Stimulated activated CD4-positive, alpha-beta T cell treated with anti-CD3 and anti-CD28 coated beads, Interleukin-4, amount 100 ng/mL, for 48 hours (primary cell): ENCODE measurements around the gene ZNF679.
"Not testable (repeated sequence)": the region's sequence is repeated elsewhere in the genome, so short reads cannot be mapped to it uniquely, and the experiment has no call there.

Experiments used
- DNase-seq, 2 donors: peaks; one replicate each; pipeline ENCODE4 v3.0.0-alpha.2; 2020; ENCODE audit warnings: low read depth in 2 of 2

Gene ZNF679

DNA sequence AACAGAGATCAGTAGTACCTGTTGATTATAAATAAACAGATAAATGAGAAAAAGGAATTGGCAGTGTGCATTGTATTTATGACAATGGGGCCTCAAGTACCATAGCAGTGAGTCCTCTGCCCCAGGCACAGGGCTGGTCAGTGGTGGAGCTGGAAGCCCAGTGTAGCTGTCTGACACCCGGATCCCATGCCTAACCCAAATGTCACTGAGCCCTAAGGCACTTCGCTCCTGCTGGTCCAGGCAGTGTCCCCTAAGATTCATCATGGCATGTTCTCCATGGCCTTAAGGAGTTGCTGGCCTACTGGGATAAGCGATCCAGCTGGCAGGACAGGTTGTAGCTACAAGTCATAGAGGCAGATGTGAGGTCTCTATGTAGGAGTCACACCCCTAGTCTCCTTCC lies 82.2 kb downstream of the ZNF679 start:
- no peak for DNase-seq

DNA sequence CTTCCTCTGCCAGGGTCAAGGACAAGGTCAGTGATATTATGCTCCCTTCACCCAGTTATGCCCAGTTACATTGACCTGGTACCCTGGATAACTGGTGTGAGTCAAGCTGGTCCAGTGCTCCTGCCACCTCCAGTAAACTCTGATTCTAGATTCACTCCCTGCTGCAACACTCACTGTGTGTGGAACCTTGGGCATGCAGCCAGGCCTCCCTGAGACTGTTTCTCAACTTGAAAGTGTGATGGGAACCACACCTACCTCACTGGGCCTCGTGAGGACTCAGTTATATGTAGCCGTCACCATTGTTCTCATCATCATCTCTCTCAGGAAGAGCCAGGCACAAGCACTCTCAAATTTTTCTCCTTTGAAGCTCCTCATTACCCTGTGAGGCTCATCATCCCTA lies 84.6 kb downstream of the ZNF679 start:
- no peak for DNase-seq

DNA sequence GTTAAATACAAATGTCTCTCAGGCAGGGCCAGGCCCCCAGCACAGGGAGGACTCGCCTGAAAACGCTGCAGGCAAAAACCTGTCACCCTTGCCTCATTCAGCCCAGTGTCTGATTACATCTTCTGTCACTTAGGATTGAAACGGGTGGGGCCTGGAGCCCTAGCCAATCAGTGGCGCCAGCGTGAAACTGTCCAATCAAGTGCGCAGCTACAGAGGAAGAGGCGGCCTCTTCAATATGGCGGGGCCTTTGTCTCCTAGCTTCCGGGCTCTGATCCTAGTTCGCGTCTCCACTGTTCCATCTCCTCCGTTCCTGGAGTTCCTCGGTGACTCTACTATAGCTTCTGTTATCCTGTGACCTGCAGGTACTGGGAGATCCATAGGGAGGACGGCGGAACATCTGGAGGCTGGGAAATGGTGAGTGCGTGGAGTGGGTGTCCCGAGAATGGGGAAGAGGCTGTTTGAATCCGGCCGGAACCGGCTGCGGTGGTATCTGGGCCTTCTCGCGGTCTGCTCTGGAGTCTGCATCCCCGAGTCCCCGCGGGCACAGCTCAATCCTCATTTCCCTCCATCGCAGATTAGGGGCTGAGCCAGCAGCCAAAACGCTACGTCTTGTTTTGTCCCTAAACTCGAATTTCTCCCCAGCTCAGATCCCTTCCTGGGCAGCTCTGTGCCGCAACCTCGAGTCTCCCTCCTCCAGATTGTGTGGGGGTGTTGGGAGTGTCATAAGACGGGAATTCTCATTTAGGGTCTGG lies 85.6 kb downstream of the ZNF679 start, which contains the start of gene ZNF736:
Gene ZNF736, plus strand, starts transcription at position 222 of the 752 bp plus-strand sequence. Its CDS starts 190 bp downstream, at position 412.
- peak; percentile 68 to 80 for DNase-seq

DNA sequence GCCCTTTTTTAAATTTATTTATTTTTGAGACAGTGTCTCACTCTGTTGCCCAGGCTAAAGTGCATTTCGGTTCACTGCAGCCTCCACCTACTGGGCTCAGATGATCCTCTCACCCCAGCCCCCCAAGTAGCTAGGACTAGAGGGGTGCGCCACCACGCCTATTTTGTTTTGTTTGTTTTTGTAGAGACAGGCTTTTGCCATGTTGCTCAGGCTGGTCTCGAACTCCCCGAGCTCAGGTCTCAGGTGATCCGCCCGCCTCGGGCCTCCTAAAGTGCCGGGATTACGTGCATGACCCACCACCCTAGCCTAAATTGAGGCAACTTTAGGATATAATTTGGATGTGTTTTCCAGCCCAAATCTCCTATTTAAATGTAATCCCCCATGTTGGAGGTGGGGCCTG lies 86.3 kb downstream of the ZNF679 start:
- DNase-seq, result no peak

DNA sequence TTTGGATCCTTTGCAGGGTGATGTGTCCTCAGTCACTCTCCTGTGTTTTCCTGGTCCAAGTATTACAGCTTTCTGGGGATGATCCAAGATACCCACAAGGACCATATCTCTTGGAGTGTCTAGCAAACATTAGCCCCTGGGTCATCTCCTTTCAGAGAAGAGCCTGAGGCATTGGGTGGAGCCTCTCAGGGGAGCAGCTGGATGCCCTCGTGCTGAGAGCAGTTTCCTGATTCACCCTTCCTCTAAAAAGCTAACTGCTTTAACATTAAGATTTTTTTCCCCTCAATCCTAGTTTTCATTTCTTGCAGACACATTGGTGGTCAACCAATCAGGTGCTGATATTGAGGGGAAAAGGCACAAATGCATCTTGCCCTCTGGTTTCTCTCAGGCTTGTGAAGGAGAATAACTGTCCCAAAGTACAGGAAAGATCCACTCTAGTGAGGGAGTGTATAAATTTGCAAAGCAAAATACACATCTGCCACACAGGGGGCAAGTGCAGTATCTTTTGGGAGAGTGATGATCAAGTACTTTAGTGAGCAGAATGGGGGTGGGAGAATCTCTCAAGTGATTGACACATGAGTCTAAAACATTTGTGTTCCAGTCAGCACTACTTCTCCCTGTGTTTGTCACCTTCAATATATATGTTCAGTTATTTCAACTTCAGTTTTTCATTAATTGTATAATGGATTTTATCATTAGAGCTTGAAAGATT lies 87.9 kb downstream of the ZNF679 start:
- DNase-seq, result not testable (repeated sequence)
